OCI-LY1 (cell line): Measurements from ENCODE around the gene MARF1.
"Not testable (repeated sequence)": the region's sequence is repeated elsewhere in the genome, so short reads cannot be mapped to it uniquely, and the experiment has no call there.

Source experiments
- H2AFZ ChIP-seq: fragments of 200-600 bp; sonication (generic), shearing (Covaris generic); 2 replicates; pipeline ENCODE4 v1.6.0; 2014; ENCODE audit warnings: antibody characterized with exemption, mild to moderate bottlenecking, low read length
- H3F3A ChIP-seq: fragments of 200-600 bp; sonication (generic), shearing (Covaris generic); 2 replicates; pipeline ENCODE4 v1.6.0; 2014; ENCODE audit warnings: mild to moderate bottlenecking, antibody characterized with exemption, low read length, moderate library complexity; ENCODE audit not compliant: insufficient read depth
- H3K27ac ChIP-seq: fragments of 200-600 bp; sonication (generic); 2 replicates; pipeline ENCODE4 v1.5.1; 2014; ENCODE audit warnings: low read length, mixed run types, mild to moderate bottlenecking, low read depth; ENCODE audit not compliant: poor library complexity, severe bottlenecking
- H3K27me3 ChIP-seq: fragments of 200-600 bp; sonication (generic); 2 replicates; pipeline ENCODE4 v1.6.0; 2014; ENCODE audit warnings: antibody characterized with exemption, mild to moderate bottlenecking, low read length, moderate library complexity; ENCODE audit not compliant: insufficient read depth
- H3K36me3 ChIP-seq: fragments of 200-600 bp; sonication (generic); 2 replicates; pipeline ENCODE4 v1.6.1; 2014; ENCODE audit warnings: mild to moderate bottlenecking, antibody characterized with exemption, low read length, moderate library complexity, mixed read lengths; ENCODE audit not compliant: insufficient read depth
- H3K4me1 ChIP-seq: fragments of 200-600 bp; sonication (generic); 2 replicates; pipeline ENCODE4 v1.5.1; 2014; ENCODE audit warnings: mild to moderate bottlenecking, low read length, moderate library complexity; ENCODE audit not compliant: insufficient read depth, severe bottlenecking
- H3K4me2 ChIP-seq: fragments of 200-600 bp; sonication (generic), shearing (Covaris generic); 2 replicates; pipeline ENCODE4 v1.6.1; 2014; ENCODE audit warnings: low read length
- H3K4me3 ChIP-seq: fragments of 200-600 bp; sonication (generic); 2 replicates; pipeline ENCODE4 v1.5.1; 2014; ENCODE audit warnings: low read length, low read depth, mild to moderate bottlenecking, mixed read lengths; ENCODE audit not compliant: poor library complexity, severe bottlenecking
- H3K79me2 ChIP-seq: fragments of 200-600 bp; shearing (Covaris generic); 2 replicates; pipeline ENCODE4 v1.6.1; 2016; ENCODE audit warnings: mixed run types, low read length, mixed read lengths; ENCODE audit not compliant: insufficient read depth
- H3K9ac ChIP-seq: fragments of 200-600 bp; sonication (generic), shearing (Covaris generic); 2 replicates; pipeline ENCODE4 v1.6.1; 2014; ENCODE audit warnings: mild to moderate bottlenecking, low read length, mixed read lengths
- H3K9me2 ChIP-seq: fragments of 200-600 bp; sonication (generic), shearing (Covaris generic); 2 replicates; pipeline ENCODE4 v1.6.1; 2014; ENCODE audit warnings: low read depth, mild to moderate bottlenecking, low read length, mixed read lengths
- H3K9me3 ChIP-seq: fragments of 200-600 bp; shearing (Covaris generic); 2 replicates; pipeline ENCODE4 v1.6.1; 2014; ENCODE audit warnings: low read length, mixed read lengths
- H4K20me1 ChIP-seq: fragments of 200-600 bp; sonication (generic), shearing (Covaris generic); 2 replicates; pipeline ENCODE4 v1.6.0; 2016; ENCODE audit warnings: mild to moderate bottlenecking, low read length; ENCODE audit not compliant: insufficient read depth
- EZH2 ChIP-seq: fragments of 200-600 bp; sonication (generic), shearing (Covaris generic); IDR thresholded peaks from 2 replicates; pipeline ENCODE4 v1.8.0; 2017; ENCODE audit warnings: borderline replicate concordance, mixed run types, mild to moderate bottlenecking, antibody characterized with exemption, low read length, moderate library complexity, mixed read lengths
- TF ChIP-seq, protein P1 (sequence below): fragments of 200-600 bp; sonication (generic), shearing (Covaris generic); IDR thresholded peaks from 2 replicates; pipeline ENCODE4 v1.5.1; 2017; ENCODE audit warnings: mild to moderate bottlenecking, antibody characterized with exemption, low read length, moderate library complexity, mixed read lengths

MARF1 gene

DNA sequence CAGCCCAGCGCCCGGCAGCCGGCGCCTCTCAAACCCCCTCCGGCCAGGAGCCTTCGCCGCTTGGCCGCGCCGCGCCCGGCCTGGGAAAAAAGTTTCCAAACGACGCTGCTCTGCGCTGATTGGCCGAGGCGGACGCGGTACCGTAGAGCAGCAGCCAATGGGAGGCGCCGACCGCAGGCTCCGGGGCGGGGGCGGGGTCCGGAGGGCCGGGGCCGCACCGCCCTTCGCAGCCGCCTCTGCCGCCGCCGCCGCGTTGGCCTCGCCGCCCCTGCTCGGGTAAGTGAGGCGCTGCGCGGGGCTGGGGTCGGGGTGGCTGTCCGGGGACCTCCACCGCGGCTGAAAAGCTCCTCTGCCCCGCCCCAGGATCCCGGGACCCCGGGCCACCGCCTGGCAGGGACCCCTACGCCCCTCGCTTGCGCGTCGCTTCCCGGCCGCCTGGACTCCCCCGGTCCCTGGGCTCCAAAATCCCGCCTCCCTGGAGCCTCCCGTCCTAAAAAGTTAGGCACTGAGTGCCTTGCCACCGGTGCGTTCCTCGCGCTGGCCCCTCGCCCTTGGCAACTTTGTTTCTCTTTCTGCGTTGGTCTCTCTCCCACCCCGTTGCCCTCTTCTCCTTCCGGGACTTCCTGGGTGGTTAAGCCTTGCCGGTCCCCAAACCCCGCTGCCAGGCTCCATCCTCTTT is 7.2 kb upstream of the MARF1 start, which contains the start of gene NDE1:
TSS of gene NDE1 (plus strand) at position 227 of the 679 bp plus-strand sequence. CDS start 14,534 bp downstream, outside the sequence.
- no peaks in the 10 kb centered on the region for H3K9me2 ChIP-seq
- no peaks in the 10 kb centered on the region for H3K27me3 ChIP-seq
- no peak within 1 kb of the TSS for H2AFZ ChIP-seq
- peaks cover 36% of the 10 kb centered on the region for H3K4me1 ChIP-seq
- peaks cover 49% of the 10 kb centered on the region for H3K79me2 ChIP-seq
- peaks cover 30% of the 10 kb centered on the region for H3K36me3 ChIP-seq
- peak within 1 kb of the TSS; percentile 80 for H3K4me2 ChIP-seq
- no peaks in the 10 kb centered on the region for H3F3A ChIP-seq
- H4K20me1 ChIP-seq: no peaks in the 10 kb centered on the region
- H3K9ac ChIP-seq: peak within 1 kb of the TSS; percentile 98
- no peaks in the 10 kb centered on the region for H3K9me3 ChIP-seq
- TF ChIP-seq EZH2: no peak
- TF ChIP-seq, protein P1, sequence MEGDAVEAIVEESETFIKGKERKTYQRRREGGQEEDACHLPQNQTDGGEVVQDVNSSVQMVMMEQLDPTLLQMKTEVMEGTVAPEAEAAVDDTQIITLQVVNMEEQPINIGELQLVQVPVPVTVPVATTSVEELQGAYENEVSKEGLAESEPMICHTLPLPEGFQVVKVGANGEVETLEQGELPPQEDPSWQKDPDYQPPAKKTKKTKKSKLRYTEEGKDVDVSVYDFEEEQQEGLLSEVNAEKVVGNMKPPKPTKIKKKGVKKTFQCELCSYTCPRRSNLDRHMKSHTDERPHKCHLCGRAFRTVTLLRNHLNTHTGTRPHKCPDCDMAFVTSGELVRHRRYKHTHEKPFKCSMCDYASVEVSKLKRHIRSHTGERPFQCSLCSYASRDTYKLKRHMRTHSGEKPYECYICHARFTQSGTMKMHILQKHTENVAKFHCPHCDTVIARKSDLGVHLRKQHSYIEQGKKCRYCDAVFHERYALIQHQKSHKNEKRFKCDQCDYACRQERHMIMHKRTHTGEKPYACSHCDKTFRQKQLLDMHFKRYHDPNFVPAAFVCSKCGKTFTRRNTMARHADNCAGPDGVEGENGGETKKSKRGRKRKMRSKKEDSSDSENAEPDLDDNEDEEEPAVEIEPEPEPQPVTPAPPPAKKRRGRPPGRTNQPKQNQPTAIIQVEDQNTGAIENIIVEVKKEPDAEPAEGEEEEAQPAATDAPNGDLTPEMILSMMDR: no peak
- H3K4me3 ChIP-seq: peak within 1 kb of the TSS; percentile 79
- H3K27ac ChIP-seq: peak within 1 kb of the TSS; percentile 69

DNA sequence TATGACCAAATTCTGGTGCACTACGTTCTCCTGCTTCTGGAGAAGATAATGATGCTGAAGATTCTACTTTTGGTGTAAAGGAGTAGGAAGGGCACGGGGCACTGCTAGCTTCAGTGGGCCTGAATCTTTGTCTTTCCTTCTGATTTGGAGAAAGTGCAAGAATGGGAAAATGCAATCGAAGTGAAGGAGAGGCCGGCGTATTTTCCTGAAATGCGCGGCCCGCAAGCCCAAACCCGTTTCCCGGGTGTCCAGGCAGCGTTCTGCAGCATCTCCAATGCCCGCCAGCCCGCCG is 6.7 kb upstream of the MARF1 start:
- Histone ChIP-seq H4K20me1 (no peaks in the 10 kb centered on the region), H3K27ac (peak overlapping the region; percentile 50), H3K9me2 (no peaks in the 10 kb centered on the region), H3K9me3 (no peaks in the 10 kb centered on the region), H3K4me1 (peaks cover 36% of the 10 kb centered on the region), H3K27me3 (no peaks in the 10 kb centered on the region), H3K4me2 (peak overlapping the region; percentile 80), H3K4me3 (peak overlapping the region; percentile 79), H3K9ac (peak overlapping the region; percentile 77), H2AFZ (no peak overlapping the region), H3K79me2 (peaks cover 44% of the 10 kb centered on the region), H3F3A (no peaks in the 10 kb centered on the region), H3K36me3 (peaks cover 26% of the 10 kb centered on the region)
- no peak for TF ChIP-seq EZH2
- TF ChIP-seq, protein P1: no peak

DNA sequence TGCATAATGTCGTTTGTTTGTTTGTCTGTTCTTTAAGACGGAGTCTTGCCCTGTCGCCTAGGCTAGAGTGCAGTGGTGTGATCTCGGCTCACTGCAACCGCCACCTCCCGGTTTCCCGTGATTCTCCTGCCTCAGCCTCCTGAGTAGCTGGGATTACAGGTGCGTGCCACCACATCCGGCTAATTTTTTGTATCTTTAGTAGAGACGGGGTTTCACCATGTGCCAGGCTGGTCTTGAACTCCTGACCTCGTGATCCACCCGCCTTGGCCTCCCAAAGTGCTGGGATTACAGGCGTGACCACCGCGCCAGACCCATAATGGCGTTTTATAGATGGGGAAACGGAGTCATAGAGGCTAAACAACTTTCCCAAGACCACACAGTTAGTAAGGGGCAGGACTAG is 6.4 kb upstream of the MARF1 start:
- H3K4me1 ChIP-seq: peaks cover 39% of the 10 kb centered on the region
- not testable (repeated sequence) for H2AFZ ChIP-seq

GRCh38 chr16:15648135-15648730 is 5.3 kb upstream of the MARF1 start:
- peaks cover 41% of the 10 kb centered on the region for H3K4me1 ChIP-seq
- no peaks in the 10 kb centered on the region for H3F3A ChIP-seq
- H3K9me2 ChIP-seq: no peaks in the 10 kb centered on the region

More for the DNA sequence above, 6.4 kb upstream of the MARF1 start:
- H3K9ac ChIP-seq: peak overlapping the region; percentile 77
- peak overlapping the region; percentile 50 for H3K27ac ChIP-seq
- H3K4me2 ChIP-seq: peak overlapping the region; percentile 80
- peaks cover 40% of the 10 kb centered on the region for H3K79me2 ChIP-seq
- H3K27me3 ChIP-seq, H3F3A ChIP-seq, H3K9me3 ChIP-seq, H3K9me2 ChIP-seq, H4K20me1 ChIP-seq: not testable (repeated sequence)
- H3K36me3 ChIP-seq: peaks cover 23% of the 10 kb centered on the region
- peak overlapping the region; percentile 79 for H3K4me3 ChIP-seq

More at GRCh38 chr16:15648135-15648730, 5.3 kb upstream of the MARF1 start:
- Histone ChIP-seq H3K36me3 (peaks cover 15% of the 10 kb centered on the region), H4K20me1 (no peaks in the 10 kb centered on the region), H3K27me3 (no peaks in the 10 kb centered on the region), H3K9me3 (no peaks in the 10 kb centered on the region), H3K4me3 (no peak overlapping the region), H3K9ac (no peak overlapping the region), H2AFZ (no peak overlapping the region), H3K4me2 (no peak overlapping the region), H3K79me2 (peaks cover 30% of the 10 kb centered on the region), H3K27ac (no peak overlapping the region)
- TF ChIP-seq, protein P1: no peak
- no peak for TF ChIP-seq EZH2
